ENCODE results near the gene IPO4. TPM values are rescaled to one million over a fixed set of nuclear protein-coding genes. Genes with fewer than 3 reads are reported as not detected.

IPO4 gene
- total and polyA plus RNA-seq, 2 experiments from 2014 or later, result 19.0 to 19.5 TPM

GRCh38 chr14:24133735-24134134, 54.9 kb downstream of the IPO4 start:
- Histone ChIP-seq H3K36me3 (replicated peaks; ENCODE audit: insufficient read depth, low read depth) (no peaks in the 10 kb centered on the region), H3K27me3 (no peaks in the 10 kb centered on the region), H3K79me2 (peaks cover 27% of the 10 kb centered on the region), H3K9me2 (replicated peaks; ENCODE audit: insufficient read depth) (no peaks in the 10 kb centered on the region), H4K20me1 (ENCODE audit: insufficient read depth, poor library complexity, severe bottlenecking) (no peaks in the 10 kb centered on the region), H3K27ac (no peak overlapping the region), H3K4me3 (no peak overlapping the region), H3K4me2 (no peak overlapping the region), H3K4me1 (ENCODE audit: insufficient read depth) (peaks cover 7% of the 10 kb centered on the region), H3K9me3 (ENCODE audit: low read depth) (no peaks in the 10 kb centered on the region), H2AFZ (no peak overlapping the region)
- WGBS (ENCODE audit: low lambda C conversion rate, missing lambda C conversion rate), result 100% methylated on average over 1 of the region's 1 CpG
- TF ChIP-seq EZH2 (IDR thresholded peaks at IDR 0.05; ENCODE audit: borderline replicate concordance) (no peak), EZH2phosphoT487 (IDR thresholded peaks at IDR 0.05; ENCODE audit: low read depth, severe bottlenecking, unreplicated experiment) (no peak), CTCF (IDR thresholded peaks at IDR 0.05; ENCODE audit: poor library complexity) (no peak)
- DNase-seq (ENCODE audit: low spot score), result no peak

GRCh38 chr14:24132976-24133375, 55.6 kb downstream of the IPO4 start:
- TF ChIP-seq EZH2 (IDR thresholded peaks at IDR 0.05; ENCODE audit: borderline replicate concordance) (no peak), EZH2phosphoT487 (IDR thresholded peaks at IDR 0.05; ENCODE audit: low read depth, severe bottlenecking, unreplicated experiment) (no peak), CTCF (IDR thresholded peaks at IDR 0.05; ENCODE audit: poor library complexity) (no peak)
- DNase-seq (ENCODE audit: low spot score), result no peak
- 100% methylated on average over 2 of the region's 2 CpGs for WGBS (ENCODE audit: low lambda C conversion rate, missing lambda C conversion rate)

GRCh38 chr14:24132061-24132685, 56.4 kb downstream of the IPO4 start:
- H3K27me3 ChIP-seq, result no peaks in the 10 kb centered on the region
- no peaks in the 10 kb centered on the region for H4K20me1 ChIP-seq (ENCODE audit: insufficient read depth, poor library complexity, severe bottlenecking)
- no peaks in the 10 kb centered on the region for H3K9me3 ChIP-seq (ENCODE audit: low read depth)
- H3K9me2 ChIP-seq (replicated peaks; ENCODE audit: insufficient read depth), result no peaks in the 10 kb centered on the region
- DNase-seq (ENCODE audit: low spot score), result no peak
- H3K4me3 ChIP-seq, result no peak overlapping the region
- H3K36me3 ChIP-seq (replicated peaks; ENCODE audit: insufficient read depth, low read depth), result no peaks in the 10 kb centered on the region
- peaks cover 12% of the 10 kb centered on the region for H3K79me2 ChIP-seq
- 88% methylated on average over 20 of the region's 24 CpGs for WGBS (ENCODE audit: low lambda C conversion rate, missing lambda C conversion rate)
- no peak overlapping the region for H3K27ac ChIP-seq
- no peak overlapping the region for H2AFZ ChIP-seq
- no peak for TF ChIP-seq EZH2 (IDR thresholded peaks at IDR 0.05; ENCODE audit: borderline replicate concordance)
- no peak for TF ChIP-seq EZH2phosphoT487 (IDR thresholded peaks at IDR 0.05; ENCODE audit: low read depth, severe bottlenecking, unreplicated experiment)
- no peak for TF ChIP-seq CTCF (IDR thresholded peaks at IDR 0.05; ENCODE audit: poor library complexity)
- peaks cover 6% of the 10 kb centered on the region for H3K4me1 ChIP-seq (ENCODE audit: insufficient read depth)
- no peak overlapping the region for H3K4me2 ChIP-seq

More at GRCh38 chr14:24132976-24133375, 55.6 kb downstream of the IPO4 start:
- Histone ChIP-seq H3K9me3 (ENCODE audit: low read depth) (no peaks in the 10 kb centered on the region), H4K20me1 (ENCODE audit: insufficient read depth, poor library complexity, severe bottlenecking) (no peaks in the 10 kb centered on the region), H3K4me2 (no peak overlapping the region), H3K27me3 (no peaks in the 10 kb centered on the region), H3K36me3 (replicated peaks; ENCODE audit: insufficient read depth, low read depth) (no peaks in the 10 kb centered on the region), H3K4me3 (no peak overlapping the region), H2AFZ (no peak overlapping the region), H3K27ac (no peak overlapping the region), H3K79me2 (peaks cover 20% of the 10 kb centered on the region), H3K9me2 (replicated peaks; ENCODE audit: insufficient read depth) (no peaks in the 10 kb centered on the region), H3K4me1 (ENCODE audit: insufficient read depth) (peaks cover 7% of the 10 kb centered on the region)
